ENCODE measurements around the gene FHIP2A. TPM values are rescaled to one million over a fixed set of nuclear protein-coding genes. Genes with fewer than 3 reads are reported as not detected.

The FHIP2A gene
- polyA plus RNA-seq, 1 donor (not counting 4 experiments of a cell fraction or from before 2014, with no cell fraction given), result 14.9 TPM

- H3K9ac ChIP-seq (ENCODE audit: control insufficient read depth, extremely low read depth, insufficient read depth, low read length), result peak overlapping the region; percentile 85
- H3K27ac ChIP-seq (ENCODE audit: control insufficient read depth, insufficient read depth, low read length), result peak overlapping the region; percentile 89
- no peaks in the 10 kb centered on the region for H3K9me1 ChIP-seq (ENCODE audit: control insufficient read depth, extremely low read depth, insufficient read depth, low read length)
- dilution Hi-C loops (cut with MboI; ENCODE audit: extremely low pct_ligation_motif_present, low sequenced_read_pairs), result no loop called here
- H3K4me1 ChIP-seq (ENCODE audit: control insufficient read depth, extremely low read depth, insufficient read depth, low read length), result peaks cover 29% of the 10 kb centered on the region
- H2AFZ ChIP-seq (ENCODE audit: control insufficient read depth, low read length), result peak overlapping the region; percentile 35
- no peak for DNase-seq (ENCODE audit: low read depth, low spot score)
- no peaks in the 10 kb centered on the region for H3K27me3 ChIP-seq (ENCODE audit: control insufficient read depth, extremely low read depth, insufficient read depth, low read length)
- H4K20me1 ChIP-seq (ENCODE audit: control insufficient read depth, extremely low read depth, insufficient read depth, low read length), result no peaks in the 10 kb centered on the region
- FAIRE-seq, result no peak
- peak overlapping the region; percentile 81 for H3K4me2 ChIP-seq (ENCODE audit: control insufficient read depth, extremely low read depth, insufficient read depth, low read depth, low read length)
- H3K79me2 ChIP-seq (ENCODE audit: control insufficient read depth, insufficient read depth, low read length), result peaks cover 44% of the 10 kb centered on the region
- peak overlapping the region; percentile 56 to 71 (median 64) for H3K4me3 ChIP-seq (ENCODE audit: control insufficient read depth in 2 of 3, extremely low read depth in 1 of 3, insufficient read depth in 2 of 3, low read depth in 1 of 3, low read length in 3 of 3)
- no peaks in the 10 kb centered on the region for H3K36me3 ChIP-seq (ENCODE audit: control insufficient read depth in 2 of 2, extremely low read depth in 1 of 2, insufficient read depth in 2 of 2, low read length in 2 of 2)
- TF ChIP-seq EZH2 (IDR thresholded peaks at IDR 0.05; ENCODE audit: low read length), result no peak
- TF ChIP-seq CTCF (optimal IDR thresholded peaks at IDR 0.05 in 1 of 3, IDR thresholded peaks at IDR 0.05 in 1 of 3, conservative IDR thresholded peaks at IDR 0.05 in 1 of 3; ENCODE audit: extremely low read depth in 1 of 3, insufficient read depth in 2 of 3, low read length in 3 of 3), result no peak
- H3K9me3 ChIP-seq (ENCODE audit: control insufficient read depth, low read depth, low read length), result no peaks in the 10 kb centered on the region
Observed at GRCh38 chr10:114821915-114822443, 399 bp downstream of the FHIP2A start.

GRCh38 chr10:114822444-114823076, 980 bp downstream of the FHIP2A start:
- Histone ChIP-seq H4K20me1 (ENCODE audit: control insufficient read depth, extremely low read depth, insufficient read depth, low read length) (no peaks in the 10 kb centered on the region), H3K4me1 (ENCODE audit: control insufficient read depth, extremely low read depth, insufficient read depth, low read length) (peaks cover 29% of the 10 kb centered on the region), H3K27me3 (ENCODE audit: control insufficient read depth, extremely low read depth, insufficient read depth, low read length) (no peaks in the 10 kb centered on the region), H3K9me1 (ENCODE audit: control insufficient read depth, extremely low read depth, insufficient read depth, low read length) (no peaks in the 10 kb centered on the region), H3K9me3 (ENCODE audit: control insufficient read depth, low read depth, low read length) (no peaks in the 10 kb centered on the region), H3K9ac (ENCODE audit: control insufficient read depth, extremely low read depth, insufficient read depth, low read length) (peak overlapping the region; percentile 85), H3K27ac (ENCODE audit: control insufficient read depth, insufficient read depth, low read length) (peak overlapping the region; percentile 89), H3K4me2 (ENCODE audit: control insufficient read depth, extremely low read depth, insufficient read depth, low read depth, low read length) (peak overlapping the region; percentile 81), H3K79me2 (ENCODE audit: control insufficient read depth, insufficient read depth, low read length) (peaks cover 48% of the 10 kb centered on the region), H2AFZ (ENCODE audit: control insufficient read depth, low read length) (no peak overlapping the region), H3K4me3 (ENCODE audit: control insufficient read depth in 2 of 3, extremely low read depth in 1 of 3, insufficient read depth in 2 of 3, low read depth in 1 of 3, low read length in 3 of 3) (peak overlapping the region; percentile 56 to 71 (median 64)), H3K36me3 (ENCODE audit: control insufficient read depth in 2 of 2, extremely low read depth in 1 of 2, insufficient read depth in 2 of 2, low read length in 2 of 2) (no peaks in the 10 kb centered on the region)
- no peak for TF ChIP-seq EZH2 (IDR thresholded peaks at IDR 0.05; ENCODE audit: low read length)
- TF ChIP-seq CTCF (optimal IDR thresholded peaks at IDR 0.05 in 1 of 3, IDR thresholded peaks at IDR 0.05 in 1 of 3, conservative IDR thresholded peaks at IDR 0.05 in 1 of 3; ENCODE audit: extremely low read depth in 1 of 3, insufficient read depth in 2 of 3, low read length in 3 of 3), result no peak
- DNase-seq (ENCODE audit: low read depth, low spot score), result no peak
- FAIRE-seq, result peak; percentile 60
- dilution Hi-C loops (cut with MboI; ENCODE audit: extremely low pct_ligation_motif_present, low sequenced_read_pairs), result no loop called here
